ENCODE data around the gene PRKAR1B. TPM values are rescaled to one million over a fixed set of nuclear protein-coding genes. Genes with fewer than 3 reads are reported as not detected.
"Not testable (repeated sequence)": the region's sequence is repeated elsewhere in the genome, so short reads cannot be mapped to it uniquely, and the experiment has no call there.

PRKAR1B gene
- total RNA-seq, 2 experiments from 2014 or later: 28.0 to 28.2 TPM

GRCh38 chr7:650339-651031, 76.6 kb downstream of the PRKAR1B start:
- Mint-ChIP-seq H3K4me1 (ENCODE audit: low read depth) (no peaks in the 10 kb centered on the region), H3K27me3 (no peaks in the 10 kb centered on the region), H3K36me3 (peaks cover 2% of the 10 kb centered on the region), H3K27ac (no peak overlapping the region), H3K9me3 (peaks cover 9% of the 10 kb centered on the region), H3K4me3 (no peak overlapping the region)
- no peak for DNase-seq
- intact Hi-C loops (cut with micrococcal nuclease): no loop called here
- ChIA-PET POLR2A (no interaction called here), CTCF (no interaction called here)

GRCh38 chr7:646951-647350, 80.1 kb downstream of the PRKAR1B start:
- H3K9me3 Mint-ChIP-seq: peaks cover 6% of the 10 kb centered on the region
- no peak overlapping the region for H3K27ac Mint-ChIP-seq
- no peak for DNase-seq
- POLR2A ChIA-PET: no interaction called here
- peaks cover 6% of the 10 kb centered on the region for H3K36me3 Mint-ChIP-seq
- H3K27me3 Mint-ChIP-seq: no peaks in the 10 kb centered on the region
- no peaks in the 10 kb centered on the region for H3K4me1 Mint-ChIP-seq (ENCODE audit: low read depth)
- H3K4me3 Mint-ChIP-seq: no peak overlapping the region
- CTCF ChIA-PET: no interaction called here
- intact Hi-C loops (cut with micrococcal nuclease): no loop called here

GRCh38 chr7:646487-646886, 80.6 kb downstream of the PRKAR1B start:
- H3K4me3 Mint-ChIP-seq: no peak overlapping the region
- ChIA-PET POLR2A (no interaction called here), CTCF (no interaction called here)

GRCh38 chr7:645606-646005, 81.5 kb downstream of the PRKAR1B start:
- Mint-ChIP-seq H3K36me3 (peaks cover 10% of the 10 kb centered on the region), H3K27ac (no peak overlapping the region), H3K27me3 (no peaks in the 10 kb centered on the region), H3K4me3 (no peak overlapping the region), H3K9me3 (peaks cover 8% of the 10 kb centered on the region), H3K4me1 (ENCODE audit: low read depth) (peaks cover 1% of the 10 kb centered on the region)
- ChIA-PET CTCF (no interaction called here), POLR2A (no interaction called here)
- no peak for DNase-seq
- intact Hi-C loops (cut with micrococcal nuclease): no loop called here

More at GRCh38 chr7:646487-646886, 80.6 kb downstream of the PRKAR1B start:
- peaks cover 7% of the 10 kb centered on the region for H3K36me3 Mint-ChIP-seq
- DNase-seq: no peak
- H3K27me3 Mint-ChIP-seq: no peaks in the 10 kb centered on the region
- peaks cover 6% of the 10 kb centered on the region for H3K9me3 Mint-ChIP-seq
- H3K27ac Mint-ChIP-seq: no peak overlapping the region
- no peaks in the 10 kb centered on the region for H3K4me1 Mint-ChIP-seq (ENCODE audit: low read depth)
- intact Hi-C loops (cut with micrococcal nuclease): no loop called here

- Mint-ChIP-seq H3K27ac (no peak overlapping the region), H3K4me1 (ENCODE audit: low read depth) (peaks cover 6% of the 10 kb centered on the region), H3K27me3 (no peaks in the 10 kb centered on the region), H3K4me3 (no peak overlapping the region), H3K36me3 (peaks cover 10% of the 10 kb centered on the region), H3K9me3 (peaks cover 8% of the 10 kb centered on the region)
- intact Hi-C loops (cut with micrococcal nuclease): no loop called here
- no peak for DNase-seq
- ChIA-PET CTCF (interaction anchor here (1.2 kb wide), 1 partner anchor 44 kb away, joined by 3 read pairs; no protein-coding TSS in a partner anchor), POLR2A (no interaction called here)
Measured at GRCh38 chr7:644381-645305, 82.4 kb downstream of the PRKAR1B start.

- intact Hi-C loops (cut with micrococcal nuclease): loop anchor here (2.0 kb wide), 1 partner anchor 21 kb away; no protein-coding TSS in a partner anchor
- Mint-ChIP-seq H3K4me3 (no peak overlapping the region), H3K4me1 (ENCODE audit: low read depth) (peaks cover 10% of the 10 kb centered on the region), H3K27ac (no peak overlapping the region), H3K36me3 (peaks cover 10% of the 10 kb centered on the region), H3K9me3 (peaks cover 8% of the 10 kb centered on the region), H3K27me3 (no peaks in the 10 kb centered on the region)
- POLR2A ChIA-PET: no interaction called here
- CTCF ChIA-PET: no interaction called here
- DNase-seq: no peak
Measured at GRCh38 chr7:641966-642365, 85.1 kb downstream of the PRKAR1B start.

GRCh38 chr7:641269-641671, 85.8 kb downstream of the PRKAR1B start:
- no peak for DNase-seq
- Mint-ChIP-seq H3K9me3 (peaks cover 8% of the 10 kb centered on the region), H3K4me3 (no peak overlapping the region), H3K36me3 (peaks cover 10% of the 10 kb centered on the region), H3K4me1 (ENCODE audit: low read depth) (peaks cover 12% of the 10 kb centered on the region), H3K27ac (no peak overlapping the region), H3K27me3 (no peaks in the 10 kb centered on the region)
- ChIA-PET CTCF (interaction anchor here (0.9 kb wide), 1 partner anchor 9 kb away, joined by 4 read pairs; no protein-coding TSS in a partner anchor), POLR2A (no interaction called here)
- intact Hi-C loops (cut with micrococcal nuclease): loop anchor here (2.0 kb wide), 1 partner anchor 20 kb away; no protein-coding TSS in a partner anchor

- DNase-seq: no peak
- ChIA-PET CTCF (interaction anchor here (0.9 to 2.3 kb wide), 2 partner anchors 38 to 305 kb away, joined by 3 to 6 read pairs; no protein-coding TSS in a partner anchor), POLR2A (interaction anchor here (1.7 kb wide), 1 partner anchor 34 kb away, joined by 3 read pairs; no protein-coding TSS in a partner anchor)
- H3K4me3 Mint-ChIP-seq: no peak overlapping the region
- peaks cover 8% of the 10 kb centered on the region for H3K9me3 Mint-ChIP-seq
- peaks cover 10% of the 10 kb centered on the region for H3K36me3 Mint-ChIP-seq
- H3K4me1 Mint-ChIP-seq (ENCODE audit: low read depth): peaks cover 12% of the 10 kb centered on the region
- intact Hi-C loops (cut with micrococcal nuclease): loop anchor here (5.0 kb wide), 1 partner anchor 306 kb away; no protein-coding TSS in a partner anchor
- no peak overlapping the region for H3K27ac Mint-ChIP-seq
- H3K27me3 Mint-ChIP-seq: no peaks in the 10 kb centered on the region
Measured at GRCh38 chr7:638256-639011, 88.6 kb downstream of the PRKAR1B start.

GRCh38 chr7:637826-638225, 89.3 kb downstream of the PRKAR1B start:
- no peak for DNase-seq
- Mint-ChIP-seq H3K36me3 (peaks cover 6% of the 10 kb centered on the region), H3K4me3 (no peak overlapping the region), H3K9me3 (peaks cover 4% of the 10 kb centered on the region), H3K27ac (no peak overlapping the region), H3K27me3 (no peaks in the 10 kb centered on the region), H3K4me1 (ENCODE audit: low read depth) (peaks cover 12% of the 10 kb centered on the region)
- ChIA-PET CTCF (interaction anchor here (0.9 to 2.3 kb wide), 2 partner anchors 38 to 305 kb away, joined by 3 to 6 read pairs; no protein-coding TSS in a partner anchor), POLR2A (no interaction called here)
- intact Hi-C loops (cut with micrococcal nuclease): loop anchor here (5.0 kb wide), 1 partner anchor 306 kb away; no protein-coding TSS in a partner anchor

GRCh38 chr7:636396-636795, 90.7 kb downstream of the PRKAR1B start:
- Mint-ChIP-seq H3K4me3 (no peak overlapping the region), H3K4me1 (ENCODE audit: low read depth) (peaks cover 12% of the 10 kb centered on the region), H3K36me3 (peaks cover 2% of the 10 kb centered on the region), H3K27ac (no peak overlapping the region), H3K27me3 (no peaks in the 10 kb centered on the region), H3K9me3 (peaks cover 2% of the 10 kb centered on the region)
- ChIA-PET CTCF (interaction anchor here (0.6 to 2.3 kb wide), 2 partner anchors 36 to 372 kb away, joined by 3 to 6 read pairs; no protein-coding TSS in a partner anchor), POLR2A (no interaction called here)
- peak; percentile 61 for DNase-seq
- intact Hi-C loops (cut with micrococcal nuclease): loop anchor here (5.0 kb wide), 1 partner anchor 304 kb away; no protein-coding TSS in a partner anchor

- POLR2A ChIA-PET, DNase-seq, H3K27me3 Mint-ChIP-seq, H3K9me3 Mint-ChIP-seq, H3K36me3 Mint-ChIP-seq, H3K27ac Mint-ChIP-seq, H3K4me3 Mint-ChIP-seq: not testable (repeated sequence)
- CTCF ChIA-PET: interaction anchor here (0.7 to 2.3 kb wide), 2 partner anchors 15 to 36 kb away, joined by 3 to 6 read pairs; no protein-coding TSS in a partner anchor
- peaks cover 12% of the 10 kb centered on the region for H3K4me1 Mint-ChIP-seq (ENCODE audit: low read depth)
- intact Hi-C loops (cut with micrococcal nuclease): loop anchor here (5.0 kb wide), 1 partner anchor 304 kb away; no protein-coding TSS in a partner anchor
Measured at GRCh38 chr7:635687-636382, 91.2 kb downstream of the PRKAR1B start.
